HG02885 (cell line): ENCODE measurements around the gene LARP4B.

ENCODE experiments used
- ATAC-seq: cut with Tn5 transposase; IDR thresholded peaks from one replicate; pipeline ENCODE4 v1.9.1; 2021; ENCODE audit warnings: mild to moderate bottlenecking; ENCODE audit not compliant: unreplicated experiment, poor library complexity

Gene LARP4B

DNA sequence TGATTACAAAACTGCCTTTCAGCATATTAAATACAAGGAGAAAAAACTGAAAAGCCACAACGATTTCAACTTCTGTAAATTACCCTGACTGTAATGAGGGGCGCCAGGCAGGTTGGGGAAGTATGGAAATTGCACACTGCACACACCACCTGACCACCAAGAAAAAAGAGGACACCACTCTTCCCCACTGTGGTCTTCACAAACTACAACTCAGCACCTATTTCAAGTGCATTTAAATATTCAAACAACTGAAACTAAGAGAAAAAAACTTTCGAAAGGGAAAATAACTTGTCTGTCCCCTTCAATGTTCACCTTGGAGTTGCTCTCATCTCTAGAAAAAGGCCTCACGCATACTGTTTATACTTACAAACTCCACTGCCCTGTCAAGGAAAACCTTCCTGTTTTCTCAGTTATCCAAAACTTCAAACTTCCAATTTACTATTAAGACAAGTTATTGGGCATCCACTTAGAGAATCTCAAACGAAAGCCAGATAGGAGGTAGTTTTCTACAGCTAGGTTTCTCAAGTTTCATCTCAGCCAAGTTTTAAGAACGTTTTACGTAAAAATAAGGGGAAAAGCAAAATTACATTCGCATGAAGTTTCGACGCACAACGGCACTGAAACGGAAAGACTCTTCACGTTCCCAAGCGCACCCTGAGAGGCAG lies 1.4 kb downstream of the LARP4B start:
- ATAC-seq = peak; percentile 27

DNA sequence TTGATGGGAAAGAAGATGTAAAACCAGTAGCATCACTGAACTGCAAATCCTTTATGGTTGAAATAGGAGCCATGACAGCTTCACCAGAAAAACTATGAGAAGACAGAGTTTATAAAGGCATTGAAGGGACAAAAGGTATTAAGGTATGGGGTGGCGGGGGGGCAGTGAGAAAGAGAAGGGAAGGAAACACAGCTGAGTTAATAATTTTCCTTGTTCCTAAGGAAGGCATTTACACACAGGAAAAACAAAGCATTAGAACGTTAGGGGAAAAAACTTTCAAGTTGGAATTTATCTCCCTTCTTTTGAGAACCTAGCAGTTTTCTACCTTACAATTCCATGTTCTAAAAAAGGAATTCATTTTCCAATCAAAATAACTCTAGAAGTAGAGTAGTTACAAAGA lies 4.4 kb downstream of the LARP4B start:
- ATAC-seq = no peak

GRCh38 chr10:926075-926698 lies 5.3 kb downstream of the LARP4B start:
- ATAC-seq = no peak

DNA sequence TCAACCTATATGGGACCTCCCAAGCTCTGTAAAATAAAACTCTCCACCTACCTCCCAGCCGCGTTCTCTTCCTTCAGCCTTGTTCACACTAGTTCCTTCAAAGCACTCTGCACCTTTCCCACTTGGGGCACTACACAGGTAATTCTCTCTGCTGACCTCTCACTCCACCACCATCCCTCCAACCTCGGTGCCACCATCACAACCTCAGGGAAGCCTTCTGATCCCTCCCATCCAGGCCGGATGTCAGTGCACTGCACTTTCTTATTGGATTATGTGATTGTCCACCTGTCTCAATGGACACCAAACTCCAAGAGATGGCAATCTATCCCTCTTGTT lies 7.0 kb downstream of the LARP4B start:
- no peak for ATAC-seq

GRCh38 chr10:923844-924523 lies 7.5 kb downstream of the LARP4B start:
- ATAC-seq = no peak

DNA sequence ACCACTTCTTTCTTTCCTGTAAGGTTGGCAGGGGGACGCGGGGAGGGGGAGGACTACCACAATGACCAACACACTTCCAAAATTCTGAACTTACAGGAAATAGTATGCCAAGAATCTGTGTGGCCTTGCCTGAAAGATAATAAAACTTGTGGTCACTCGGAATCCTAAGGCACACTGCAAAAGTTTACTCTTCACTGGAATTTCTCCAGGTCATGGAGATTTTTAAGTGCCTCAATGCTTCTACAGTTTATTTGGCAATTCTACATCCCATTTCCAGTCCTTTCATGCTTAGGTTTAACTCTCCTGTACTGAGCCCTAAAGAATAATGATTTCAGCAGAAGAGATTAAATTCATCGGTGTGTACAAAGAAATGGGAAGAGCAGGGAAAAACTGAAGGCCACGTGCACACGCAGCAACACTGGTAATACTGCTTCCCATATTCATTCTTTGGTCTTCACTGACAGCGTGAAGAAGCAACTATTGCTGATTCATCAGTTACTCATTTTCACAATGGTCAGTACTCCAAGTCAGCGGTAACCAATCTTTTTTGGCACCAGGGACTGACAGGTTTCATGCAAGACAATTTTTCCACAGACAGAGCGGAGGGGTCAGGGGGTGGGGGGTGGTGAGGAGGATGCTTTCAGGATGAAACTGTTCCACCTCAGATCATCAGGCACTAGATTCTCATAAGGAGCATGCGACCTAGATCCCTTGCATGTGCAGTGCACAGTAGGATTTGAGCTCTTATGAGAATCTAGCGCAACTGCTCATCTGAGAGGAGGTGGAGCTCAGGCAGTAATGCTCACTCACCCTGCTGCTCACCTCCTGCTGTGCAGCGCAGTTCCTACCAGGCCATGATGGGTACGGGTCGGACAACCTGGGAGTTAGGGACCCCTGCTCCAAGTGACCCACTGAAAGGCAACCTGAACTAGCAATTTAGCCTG lies 9.8 kb downstream of the LARP4B start:
- ATAC-seq = no peak

GRCh38 chr10:920450-920849 lies 11.1 kb downstream of the LARP4B start:
- no peak for ATAC-seq

DNA sequence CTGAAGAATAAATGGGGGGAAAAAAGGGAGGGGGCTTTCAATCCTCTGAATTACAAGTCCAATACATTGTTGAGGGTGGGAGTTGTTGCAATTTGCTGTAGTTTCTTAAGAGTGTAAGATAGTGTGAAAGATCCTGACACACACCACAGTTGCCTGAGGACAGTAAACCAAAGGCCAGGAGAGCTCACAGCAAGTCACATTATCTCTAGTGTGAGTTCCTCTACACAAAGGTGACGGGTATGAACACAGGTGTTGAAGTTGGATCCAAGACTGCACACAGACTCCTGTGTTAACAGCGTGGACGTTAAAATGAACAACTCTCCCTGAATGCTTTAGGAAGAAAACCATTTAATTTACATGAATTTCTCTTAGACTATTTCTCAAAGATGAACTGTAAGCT lies 12.0 kb downstream of the LARP4B start:
- ATAC-seq = no peak

DNA sequence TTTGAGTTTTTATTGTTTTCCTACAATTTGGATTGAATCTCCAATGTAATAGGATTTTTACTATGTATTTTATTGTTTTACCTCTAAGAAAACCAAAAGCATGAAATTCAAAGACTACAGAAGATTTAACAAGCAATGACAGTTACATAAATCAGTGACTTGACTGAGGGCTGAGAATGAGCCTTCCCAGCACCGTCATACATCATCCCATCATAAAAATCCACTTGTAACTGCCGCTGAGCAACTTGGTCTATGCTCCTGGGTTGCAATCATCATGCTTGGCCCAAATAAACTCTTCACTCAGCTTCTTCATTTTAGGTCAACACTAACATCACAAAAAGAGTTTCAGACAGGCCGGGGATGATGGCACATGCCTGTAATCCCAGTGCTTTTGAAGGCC lies 13.5 kb downstream of the LARP4B start:
- no peak for ATAC-seq

- ATAC-seq = no peak
Observed at GRCh38 chr10:917416-917720, 14.1 kb downstream of the LARP4B start.

GRCh38 chr10:916716-917415 lies 14.6 kb downstream of the LARP4B start:
- ATAC-seq = no peak

DNA sequence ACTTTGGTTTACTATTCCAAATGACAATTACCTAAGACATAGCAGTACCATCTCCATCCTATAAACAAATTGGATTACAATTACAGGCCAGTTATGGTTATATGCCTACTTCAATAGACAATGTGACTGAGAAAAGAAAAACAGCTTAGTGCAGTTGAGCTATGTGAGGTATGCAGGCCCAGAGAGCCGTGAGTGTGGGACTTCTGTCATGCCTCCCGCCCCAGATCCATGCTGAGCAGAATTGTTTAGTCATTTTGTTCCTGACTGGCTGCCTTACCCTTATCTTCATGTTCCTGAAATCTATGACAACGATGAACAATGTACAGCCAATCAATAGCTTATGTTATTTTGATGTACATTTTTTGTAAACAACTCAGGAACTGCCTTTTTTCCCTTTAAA lies 21.7 kb downstream of the LARP4B start:
- no peak for ATAC-seq

DNA sequence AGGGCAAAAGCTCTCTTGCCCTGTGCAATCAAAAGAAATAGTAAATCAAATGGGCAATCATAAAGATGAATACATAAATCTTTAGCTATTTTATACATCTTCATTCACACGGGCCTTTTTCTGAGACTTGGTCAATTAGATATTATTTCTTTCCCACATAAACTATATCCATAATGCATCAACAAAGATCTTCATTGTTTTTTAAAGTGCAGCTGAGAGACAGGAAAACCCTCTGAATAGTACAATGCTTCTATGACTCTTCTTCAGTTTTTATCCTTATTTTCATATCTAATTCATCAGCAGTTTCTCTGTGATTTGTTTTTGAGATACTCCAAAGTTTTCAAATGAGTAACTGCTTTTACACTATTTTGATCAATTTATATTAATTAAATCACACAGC lies 25.5 kb downstream of the LARP4B start:
- ATAC-seq = no peak

DNA sequence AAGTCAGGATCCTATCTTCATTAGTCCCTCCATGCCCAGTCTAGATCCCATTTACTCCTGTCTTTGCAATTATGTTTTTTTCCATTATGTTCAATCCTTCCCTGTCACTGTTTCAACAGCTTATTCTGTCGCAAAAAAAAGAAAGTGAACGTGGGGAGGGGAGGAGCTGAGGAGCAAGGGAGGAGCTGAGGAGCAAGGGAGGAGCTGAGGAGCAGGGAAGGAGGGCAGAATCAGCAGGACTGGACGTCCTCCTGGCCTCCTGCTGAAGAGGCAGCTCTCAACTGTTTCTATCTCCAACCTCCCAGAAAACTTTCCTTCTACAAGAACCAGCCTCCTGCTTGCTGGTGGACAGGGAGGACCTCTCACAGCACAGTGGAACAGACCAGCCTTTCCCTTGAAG lies 26.0 kb downstream of the LARP4B start:
- ATAC-seq = no peak

DNA sequence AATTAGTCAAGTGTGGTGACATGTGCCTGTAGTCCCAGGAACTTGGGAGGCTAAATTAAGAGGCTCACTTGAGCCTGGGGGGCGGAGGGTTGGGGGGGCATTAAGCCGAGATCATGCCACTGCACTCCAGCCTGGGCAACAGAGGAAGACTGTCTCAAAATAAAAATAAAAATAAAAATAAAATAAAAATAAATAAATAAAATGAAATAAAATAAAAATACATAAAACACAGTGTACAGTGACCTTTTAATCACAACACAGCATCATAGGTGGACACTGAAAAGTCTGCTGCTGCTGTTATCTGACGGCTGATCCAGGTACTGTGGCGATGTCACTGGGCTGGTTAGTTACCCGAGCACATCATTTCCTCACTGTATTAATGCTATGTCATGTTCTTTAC lies 27.1 kb downstream of the LARP4B start:
- no peak for ATAC-seq

DNA sequence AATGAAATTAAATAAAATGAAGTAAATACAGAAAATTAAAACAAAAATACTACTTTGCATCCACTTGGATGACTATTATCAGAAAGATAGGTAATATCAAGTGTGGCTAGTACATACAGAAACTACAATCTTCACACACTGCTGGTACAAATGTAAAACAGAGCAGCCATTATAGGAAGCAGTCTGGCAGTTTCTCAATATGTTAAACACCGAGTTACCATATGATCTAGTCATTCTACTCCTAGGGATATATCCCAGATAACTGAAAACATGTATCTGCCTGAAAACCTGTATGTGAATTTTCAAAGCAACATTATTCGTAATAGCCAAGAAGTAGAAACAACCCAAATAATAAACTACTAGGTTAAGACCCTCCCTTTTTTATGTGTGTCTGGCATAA lies 33.4 kb downstream of the LARP4B start:
- ATAC-seq = no peak

- ATAC-seq = no peak
Observed at GRCh38 chr10:896982-897381, 34.5 kb downstream of the LARP4B start.

DNA sequence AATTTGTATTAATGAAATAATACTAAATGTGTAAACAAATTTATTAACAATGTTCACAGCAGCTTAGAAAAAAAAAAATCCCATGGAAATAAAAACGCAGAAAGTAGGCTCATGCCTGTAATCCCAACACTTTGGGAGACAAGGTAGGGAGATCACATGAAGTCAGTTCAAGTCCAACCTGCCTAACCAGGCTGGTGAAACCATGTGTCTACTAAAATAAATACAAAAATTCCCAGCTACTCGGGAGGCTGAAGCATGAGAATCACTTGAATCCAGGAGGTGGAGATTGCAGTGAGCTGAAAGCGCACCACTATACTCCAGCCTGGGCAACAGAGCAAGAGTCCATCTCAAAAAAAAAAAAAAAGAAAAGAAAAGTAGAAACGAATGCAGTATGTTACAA lies 36.2 kb downstream of the LARP4B start:
- no peak for ATAC-seq

GRCh38 chr10:878895-879294 lies 52.6 kb downstream of the LARP4B start:
- no peak for ATAC-seq

GRCh38 chr10:878333-878759 lies 53.2 kb downstream of the LARP4B start:
- no peak for ATAC-seq
